NOMO-1 (cell line): ENCODE measurements around the gene CD69.
A peak's percentile ranks its signal among the peaks of the same experiment; 100 is the strongest.
"Not testable (repeated sequence)": the region's sequence is repeated elsewhere in the genome, so short reads cannot be mapped to it uniquely, and the experiment has no call there.

Experiments
- DNase-seq, 2 experiments: peaks; one replicate each; lab custom pipeline; 2025; ENCODE audit not compliant: unreplicated experiment in 2 of 2; lab: John Stamatoyannopoulos, UW

CD69 gene

DNA sequence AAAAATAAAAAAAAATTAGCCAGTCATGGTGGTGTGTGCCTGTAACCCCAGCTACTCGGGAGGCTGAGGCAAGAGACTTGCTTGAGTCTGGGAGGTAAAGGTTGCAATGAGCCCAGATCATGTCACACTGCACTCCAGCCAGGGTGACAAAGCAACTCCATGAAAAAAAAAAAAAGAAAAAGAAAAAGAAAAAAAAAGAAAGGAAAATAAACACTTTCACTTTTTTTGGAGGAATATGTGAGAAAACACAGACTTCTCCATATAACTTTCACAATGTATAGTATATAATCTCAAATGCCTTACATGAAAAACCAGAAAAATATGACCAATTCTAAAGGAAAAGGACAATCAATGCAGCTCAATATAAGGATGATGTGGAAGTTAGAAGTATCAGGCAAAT is 36.7 kb downstream of the CD69 start:
- DNase-seq = no peak

DNA sequence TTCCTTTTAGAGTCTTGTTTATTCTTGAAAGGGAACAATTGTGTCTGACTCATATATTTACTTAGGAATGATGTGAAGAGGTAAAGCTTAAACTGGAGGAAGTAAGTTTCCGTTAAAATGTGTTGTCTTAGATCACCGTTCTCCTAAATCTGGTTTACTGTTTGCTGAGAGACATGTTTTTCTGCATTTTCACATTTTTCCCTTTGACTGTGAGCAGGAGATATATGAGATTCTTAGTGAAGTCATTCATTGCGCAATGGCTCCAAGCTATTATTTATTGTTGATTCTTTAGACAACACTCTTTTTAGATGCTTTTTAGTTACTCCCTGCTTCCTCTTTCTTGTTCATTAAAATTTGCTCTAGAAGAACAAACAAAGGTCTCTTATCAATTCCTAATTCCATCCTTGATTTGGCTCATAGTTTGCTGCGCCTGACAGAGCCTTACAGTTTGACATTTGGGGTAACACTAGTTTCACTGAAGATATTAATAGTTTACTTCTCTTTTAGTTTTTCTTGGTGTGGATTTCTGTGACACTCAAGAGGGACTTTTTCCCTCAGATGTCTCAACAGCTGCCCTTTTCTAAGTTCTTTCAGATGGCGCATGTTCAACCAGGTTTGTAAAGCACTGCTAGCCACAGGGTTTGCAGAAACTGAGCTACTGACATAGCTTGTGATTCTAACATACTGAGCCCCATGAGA is 39.2 kb downstream of the CD69 start:
- peak; percentile 39 to 71 for DNase-seq

GRCh38 chr12:9719790-9720189 is 40.9 kb downstream of the CD69 start:
- DNase-seq = no peak

- no peak for DNase-seq
These were observed 41.7 kb downstream of the CD69 start for GRCh38 chr12:9718968-9719367.

- DNase-seq = no peak
These were observed 43.4 kb downstream of the CD69 start for GRCh38 chr12:9717070-9717925.

GRCh38 chr12:9713032-9713558 is 47.6 kb downstream of the CD69 start:
- not testable (repeated sequence) for DNase-seq

- DNase-seq = no peak
These were observed 49.0 kb downstream of the CD69 start for GRCh38 chr12:9711664-9712063.

DNA sequence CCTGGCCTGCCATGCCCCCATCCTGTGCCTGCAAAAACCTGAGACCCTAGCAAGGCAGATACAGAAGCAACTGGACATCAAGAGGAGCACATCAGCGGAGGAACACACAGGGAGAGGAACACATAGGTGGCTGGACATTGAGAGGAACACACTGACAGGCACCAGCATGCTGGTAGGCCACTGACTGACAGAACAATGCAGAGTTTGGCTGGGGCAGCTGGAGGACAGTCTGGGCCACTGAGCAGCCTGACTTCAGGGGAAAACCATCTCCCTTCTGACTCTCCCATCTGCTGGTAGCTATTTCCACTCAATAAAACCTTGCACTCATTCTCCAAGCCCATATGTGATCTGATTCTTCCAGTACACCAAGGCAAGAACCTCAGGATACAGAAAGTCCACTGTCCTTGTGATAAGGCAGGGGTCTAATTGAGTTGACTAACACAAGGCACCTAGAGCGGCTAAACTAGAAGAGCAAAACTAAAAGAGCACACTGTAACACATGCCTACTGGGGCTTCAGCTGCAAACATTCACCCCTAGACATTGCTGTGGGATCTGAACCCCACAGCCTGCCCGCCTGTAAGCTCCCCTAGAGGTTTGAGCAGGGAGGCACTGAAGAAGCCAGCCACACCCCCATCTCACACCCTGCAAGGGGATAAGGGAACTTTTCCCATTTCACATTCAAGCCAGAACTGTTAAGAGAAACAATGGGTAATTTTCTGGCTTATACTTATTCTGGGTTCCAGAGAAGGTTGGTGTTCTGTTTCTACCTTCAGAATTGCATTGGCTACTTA is 49.9 kb downstream of the CD69 start:
- DNase-seq = no peak

DNA sequence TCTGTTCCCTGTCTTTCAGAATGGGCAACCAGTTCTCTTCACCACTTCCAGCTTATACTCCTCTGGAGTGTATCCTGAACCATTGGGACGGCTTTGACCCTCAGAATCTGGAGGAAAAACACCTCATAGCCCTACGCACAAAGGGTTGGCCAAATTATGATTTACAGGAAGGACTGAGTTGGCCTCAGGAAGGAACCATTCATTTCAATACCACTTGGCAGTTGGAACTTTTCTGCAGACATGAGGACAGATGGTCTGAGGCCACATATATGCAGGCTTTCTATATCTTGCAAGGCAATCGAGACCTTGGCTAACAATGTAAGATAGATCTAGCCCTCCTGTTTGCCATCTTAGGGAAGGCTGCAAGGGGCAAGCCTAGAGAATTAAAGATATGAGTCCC is 51.8 kb downstream of the CD69 start:
- no peak for DNase-seq

DNA sequence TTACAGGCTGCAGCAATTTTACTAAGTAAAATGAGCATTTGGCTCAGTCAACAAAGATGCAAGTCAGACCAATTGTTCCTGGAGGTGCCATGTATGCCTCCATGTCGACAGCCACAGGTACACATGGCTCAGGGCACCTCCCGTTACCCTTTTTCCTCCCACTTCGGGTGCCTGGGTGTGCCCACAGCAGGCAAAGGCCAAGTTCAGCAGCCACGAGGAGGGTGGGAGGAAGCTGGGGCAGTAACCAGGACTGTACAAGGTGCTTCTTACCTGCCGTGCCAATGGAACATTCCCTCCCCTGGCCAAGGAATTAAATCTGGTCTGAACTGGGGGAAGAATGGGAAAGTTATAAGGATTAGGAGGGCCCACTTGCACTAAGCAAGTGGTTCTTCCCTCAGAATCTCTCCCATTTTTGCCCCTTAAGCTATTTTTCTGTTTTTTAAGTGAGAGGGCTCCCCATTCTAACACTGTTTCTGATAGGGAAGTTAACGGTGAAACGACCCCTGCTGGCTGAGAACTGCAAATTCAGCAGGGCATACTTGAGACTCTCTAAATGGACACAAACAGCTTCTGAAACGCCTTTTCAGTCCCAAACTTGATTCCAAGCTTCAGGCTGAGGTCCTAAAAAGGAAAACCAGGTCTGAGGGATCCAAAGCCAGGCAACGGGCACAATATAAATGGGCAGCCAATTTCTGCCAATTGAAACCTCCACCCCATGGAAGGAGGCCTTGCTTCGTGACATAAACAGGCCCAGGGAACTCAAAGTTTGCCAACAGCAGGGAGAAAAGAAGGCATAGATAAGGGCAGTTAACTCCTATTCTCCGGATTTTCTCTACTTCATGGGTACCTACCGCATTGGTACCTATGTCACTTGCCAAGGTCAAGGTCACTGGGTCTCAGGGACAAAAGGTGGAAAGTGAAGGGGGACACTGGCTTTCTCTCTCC is 52.6 kb downstream of the CD69 start:
- peak in 1 of 2 experiments; percentile 47 for DNase-seq

- no peak for DNase-seq
These were observed 53.3 kb downstream of the CD69 start for GRCh38 chr12:9707356-9707755.

GRCh38 chr12:9706086-9706685 is 54.5 kb downstream of the CD69 start:
- DNase-seq = no peak

- DNase-seq = not testable (repeated sequence)
These were observed 56.1 kb downstream of the CD69 start for GRCh38 chr12:9704561-9704960.
